Femur (tissue), 1 donor: Measurements from ENCODE around the gene HBB.

Source experiments
- DNase-seq: peaks from one replicate; pipeline ENCODE4 v3.0.0-alpha.2; 2017

HBB gene

GRCh38 chr11:5224538-5225479, 2.1 kb downstream of the HBB start:
- DNase-seq: no peak

GRCh38 chr11:5223686-5224085, 3.2 kb downstream of the HBB start:
- DNase-seq: no peak

DNA sequence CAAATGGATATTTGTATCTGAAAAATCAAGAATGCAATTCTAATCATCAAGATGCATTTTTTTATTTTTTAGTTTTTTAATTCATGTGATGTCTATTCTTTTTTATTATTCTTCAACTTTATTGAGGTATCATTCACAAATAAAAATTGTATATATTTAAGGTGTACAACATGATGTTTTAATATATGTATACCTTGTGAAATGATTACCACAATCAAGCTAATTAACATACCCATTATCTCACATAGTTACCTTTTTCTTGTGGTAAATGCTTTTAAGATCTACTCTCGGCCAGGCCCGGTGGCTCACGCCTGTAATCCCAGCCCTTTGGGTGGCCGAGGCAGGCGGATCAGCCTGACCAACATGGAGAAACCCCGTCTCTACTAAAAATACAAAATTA, 3.7 kb downstream of the HBB start:
- DNase-seq: no peak

DNA sequence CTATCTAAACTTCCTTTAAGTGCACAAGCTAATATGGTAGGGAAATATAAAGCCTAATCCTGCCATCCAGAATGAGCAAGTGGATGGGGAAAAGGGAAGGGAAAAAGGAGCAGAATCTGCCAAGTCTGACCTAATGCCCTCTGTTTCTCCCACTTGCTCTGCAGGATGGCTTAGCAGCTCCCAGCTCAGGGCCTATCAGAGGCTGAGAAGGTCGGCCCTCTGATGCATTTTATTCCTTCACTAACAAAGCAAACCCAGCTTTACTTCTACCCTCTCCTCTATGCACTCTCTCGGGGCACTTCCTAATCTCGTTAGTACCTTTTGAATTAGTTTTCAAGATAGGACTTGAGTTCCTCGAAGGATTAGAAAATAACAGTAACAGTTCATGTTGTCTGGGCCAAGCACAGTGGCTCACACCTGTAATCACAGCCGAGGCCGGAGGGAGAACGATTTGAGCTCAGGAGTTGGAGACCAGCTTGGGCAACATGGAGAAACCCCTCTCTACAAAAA, 16.4 kb downstream of the HBB start:
- DNase-seq: no peak

GRCh38 chr11:5204787-5205186, 22.1 kb downstream of the HBB start:
- DNase-seq: no peak

- DNase-seq: no peak
These were observed 23.5 kb downstream of the HBB start for GRCh38 chr11:5203366-5203765.

GRCh38 chr11:5200582-5200981, 26.3 kb downstream of the HBB start, which contains the start of gene OR51V1:
Gene OR51V1 (minus strand): TSS chr11:5200682. CDS start chr11:5200682, 0 bp downstream.
- no peak for DNase-seq

GRCh38 chr11:5198285-5198684, 28.6 kb downstream of the HBB start:
- no peak for DNase-seq

GRCh38 chr11:5197536-5197935, 29.3 kb downstream of the HBB start:
- DNase-seq: no peak

DNA sequence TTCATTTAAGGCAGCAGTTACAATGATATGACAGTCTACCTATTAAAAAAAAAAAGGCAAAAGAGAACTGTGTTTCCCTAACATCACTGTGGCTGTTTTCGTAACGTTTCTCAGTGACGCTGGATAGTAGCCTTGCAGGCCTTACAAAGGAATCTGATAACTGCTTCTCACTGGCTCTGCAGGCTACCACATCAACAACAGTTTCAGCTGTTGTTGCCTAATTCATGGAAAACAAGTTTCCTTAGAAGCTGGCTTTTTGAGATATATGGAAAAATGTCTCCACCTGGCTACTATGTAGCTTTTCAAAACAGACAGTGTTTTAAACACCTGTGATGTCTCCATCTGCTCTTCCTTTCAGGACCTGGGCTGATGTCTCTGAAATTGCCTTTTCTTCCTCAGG, 30.1 kb downstream of the HBB start:
- DNase-seq: no peak

DNA sequence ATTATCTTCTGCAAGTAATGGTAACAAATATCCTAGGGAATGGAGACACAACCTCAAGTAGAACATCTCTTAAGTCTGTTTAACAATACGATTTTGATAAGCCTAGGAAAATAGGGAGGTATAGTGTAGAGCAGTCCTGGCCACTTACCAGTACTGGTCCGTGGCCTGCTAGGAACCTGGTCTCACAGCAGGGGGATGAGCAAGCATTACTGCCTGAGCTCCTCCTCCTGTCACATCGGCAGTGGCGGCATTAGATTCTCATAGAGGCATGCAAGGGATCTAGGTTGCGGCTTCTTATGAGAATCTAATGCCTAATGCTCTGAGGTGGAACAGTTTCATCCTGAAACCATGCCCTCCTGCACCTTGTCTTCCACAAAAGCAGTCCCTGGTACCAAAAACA, 30.8 kb downstream of the HBB start:
- no peak for DNase-seq

DNA sequence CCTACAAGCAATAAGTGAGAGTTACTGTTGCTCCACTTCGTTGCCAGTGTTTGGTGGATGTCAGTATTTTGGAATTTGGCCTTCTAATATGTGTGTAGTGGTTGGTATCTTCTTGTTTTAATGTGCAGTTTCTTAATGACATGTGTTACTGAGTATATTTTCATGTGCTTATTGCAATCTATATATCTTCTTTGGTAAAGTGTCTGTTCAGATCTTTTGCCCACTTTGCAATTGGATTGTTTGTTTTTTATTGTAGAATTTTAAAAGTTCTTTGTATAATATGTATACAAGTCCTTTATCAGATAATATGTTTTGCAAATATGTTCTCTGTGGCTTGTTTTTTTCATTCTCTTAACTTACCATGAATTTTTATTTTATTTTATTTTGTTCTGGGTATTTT, 34.1 kb downstream of the HBB start:
- no peak for DNase-seq

DNA sequence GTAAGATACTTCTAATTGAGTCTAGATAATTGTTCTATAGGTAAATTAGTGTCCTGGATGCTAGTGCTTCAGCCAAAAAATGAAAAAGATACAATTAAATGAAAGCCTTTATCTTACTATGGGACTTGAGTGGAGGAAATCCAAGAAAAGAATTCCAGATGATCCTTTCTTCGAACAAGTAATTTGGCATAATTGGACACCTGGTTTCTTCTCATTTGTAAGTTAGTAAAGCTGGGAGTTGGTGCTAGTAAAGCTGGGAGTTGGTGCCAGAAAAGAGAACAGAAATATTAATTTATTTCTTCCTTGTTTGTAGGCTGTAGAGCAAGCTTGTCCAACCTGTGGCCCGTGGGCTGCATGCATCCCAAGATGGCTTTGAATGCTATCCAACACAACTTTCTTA, 38.7 kb downstream of the HBB start:
- no peak for DNase-seq

DNA sequence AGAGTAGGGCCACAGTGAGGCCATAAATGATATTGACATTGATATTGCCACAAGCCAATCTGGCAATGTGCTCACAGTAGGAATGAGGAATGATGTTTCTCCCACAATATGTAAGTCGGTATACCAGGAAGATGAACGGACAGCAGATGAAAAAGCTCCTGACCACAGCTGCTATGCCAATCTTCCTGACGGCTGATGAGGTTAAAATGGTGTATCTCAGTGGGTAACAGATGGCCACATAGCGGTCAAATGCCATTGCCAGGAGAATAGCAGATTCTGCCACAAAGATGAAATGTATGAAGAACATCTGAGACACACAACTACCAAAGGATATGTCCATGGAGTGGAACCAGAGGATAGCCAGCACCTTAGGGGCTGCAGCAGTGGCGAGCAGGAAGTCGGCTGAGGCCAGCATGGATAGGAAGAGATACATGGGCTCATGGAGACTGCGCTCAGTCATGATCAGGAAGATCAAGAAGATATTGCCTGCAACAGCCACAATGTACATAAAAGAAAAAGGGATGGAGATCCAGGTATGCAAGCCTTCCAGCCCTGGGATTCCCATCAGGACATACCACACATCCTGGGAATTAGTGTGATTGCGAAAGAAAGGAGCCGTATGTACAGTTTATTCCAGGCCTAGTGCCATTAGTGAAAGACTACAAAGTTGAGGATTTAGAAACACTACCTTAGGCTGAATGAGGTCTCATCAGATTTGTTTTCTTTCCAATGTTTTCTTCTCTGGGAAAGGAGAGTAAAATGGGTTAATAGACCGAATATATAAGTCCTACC, 48.6 kb downstream of the HBB start:
- no peak for DNase-seq
